PC-9 (cell line): ENCODE data around the gene ARHGAP36. TPM values are rescaled to one million over a fixed set of nuclear protein-coding genes. Genes with fewer than 3 reads are reported as not detected.

ENCODE experiments used
- BruUV-seq: library from RNA; stranded (reverse); fragments of 400-500 nt; replicated peaks from 2 replicates; lab custom pipeline; 2021; lab: Mats Ljungman, UMichigan
- CTCF ChIA-PET: fragments of 300-600 bp; sonication (Branson Sonifier 250); formaldehyde crosslinking; loops from one replicate; lab custom pipeline; 2022; ENCODE audit warnings: antibody characterized with exemption; lab: Charles Lee
- POLR2A ChIA-PET: fragments of 300-600 bp; sonication (Branson Sonifier 250); formaldehyde crosslinking; loops from one replicate; lab custom pipeline; 2022; ENCODE audit warnings: antibody characterized with exemption; ENCODE audit not compliant: unreplicated experiment; lab: Charles Lee
- DNase-seq, 2 experiments: peaks; one replicate each; pipeline versions ENCODE4 v3.0.0 to v3.0.0-alpha.2; 2015 to 2022; ENCODE audit warnings: mixed read lengths in 1 of 2
- H2AFZ ChIP-seq: fragments of 200-600 bp; sonication (generic); 2 replicates; pipeline ENCODE4 v1.8.1; 2017; ENCODE audit warnings: antibody characterized with exemption
- H3F3A ChIP-seq: fragments of 200-600 bp; sonication (generic); 2 replicates; pipeline ENCODE4 v1.8.1; 2017; ENCODE audit warnings: antibody characterized with exemption, mild to moderate bottlenecking, low read depth; ENCODE audit not compliant: insufficient read depth
- H3K27ac ChIP-seq: fragments of 200-600 bp; sonication (generic); 2 replicates; pipeline ENCODE4 v1.6.1; 2016; ENCODE audit warnings: mixed run types
- H3K27me3 ChIP-seq: fragments of 200-600 bp; sonication (generic); 2 replicates; pipeline ENCODE4 v1.6.1; 2016; ENCODE audit warnings: low read depth, mixed run types; ENCODE audit not compliant: insufficient read depth
- H3K36me3 ChIP-seq: fragments of 200-600 bp; sonication (generic); 2 replicates; pipeline ENCODE4 v1.6.1; 2016; ENCODE audit warnings: low read depth, mixed run types
- H3K4me1 ChIP-seq: fragments of 200-600 bp; sonication (generic); replicated peaks from 2 replicates; pipeline ENCODE4 v1.6.1; 2016; ENCODE audit warnings: mixed run types; ENCODE audit not compliant: insufficient read depth
- H3K4me2 ChIP-seq: fragments of 200-600 bp; sonication (generic); 2 replicates; pipeline ENCODE4 v1.6.1; 2017; ENCODE audit warnings: mixed run types
- H3K4me3 ChIP-seq: fragments of 200-600 bp; sonication (generic); 2 replicates; pipeline ENCODE4 v1.6.1; 2016; ENCODE audit warnings: mixed run types
- H3K79me2 ChIP-seq: fragments of 200-600 bp; sonication (generic); 2 replicates; pipeline ENCODE4 v1.6.1; 2017; ENCODE audit warnings: low read depth, mixed run types
- H3K9me2 ChIP-seq: fragments of 200-600 bp; sonication (generic); 2 replicates; pipeline ENCODE4 v1.8.1; 2017; ENCODE audit warnings: mild to moderate bottlenecking; ENCODE audit not compliant: insufficient read depth
- H3K9me3 ChIP-seq: fragments of 200-600 bp; sonication (generic); 2 replicates; pipeline ENCODE4 v1.8.1; 2016; ENCODE audit warnings: low read depth; ENCODE audit not compliant: insufficient read depth
- H4K20me1 ChIP-seq: fragments of 200-600 bp; sonication (generic); 2 replicates; pipeline ENCODE4 v1.8.1; 2017; ENCODE audit not compliant: insufficient read depth
- EZH2 ChIP-seq: fragments of 200-600 bp; sonication (generic); IDR thresholded peaks from 2 replicates; pipeline ENCODE4 v1.8.0; 2017; ENCODE audit warnings: antibody characterized with exemption, low read depth
- intact Hi-C: fragments of 100-400 bp; cut with micrococcal nuclease; formaldehyde crosslinking; loops from one replicate; pipeline ENCODE4 v1.10.0; 2022; ENCODE audit not compliant: unreplicated experiment
- total RNA-seq: library from RNA; stranded (reverse); gene quantifications from 2 replicates; pipeline ENCODE4 v1.2.3, GENCODE V29; 2021
- TF ChIP-seq, protein P1 (sequence below): fragments of 200-600 bp; sonication (generic); conservative IDR thresholded peaks from 2 replicates; pipeline ENCODE4 v1.6.1; 2017; ENCODE audit warnings: mixed run types, antibody characterized with exemption, mild to moderate bottlenecking, moderate library complexity

ARHGAP36 gene
- total RNA-seq, 1 experiment from 2014 or later = not detected

DNA sequence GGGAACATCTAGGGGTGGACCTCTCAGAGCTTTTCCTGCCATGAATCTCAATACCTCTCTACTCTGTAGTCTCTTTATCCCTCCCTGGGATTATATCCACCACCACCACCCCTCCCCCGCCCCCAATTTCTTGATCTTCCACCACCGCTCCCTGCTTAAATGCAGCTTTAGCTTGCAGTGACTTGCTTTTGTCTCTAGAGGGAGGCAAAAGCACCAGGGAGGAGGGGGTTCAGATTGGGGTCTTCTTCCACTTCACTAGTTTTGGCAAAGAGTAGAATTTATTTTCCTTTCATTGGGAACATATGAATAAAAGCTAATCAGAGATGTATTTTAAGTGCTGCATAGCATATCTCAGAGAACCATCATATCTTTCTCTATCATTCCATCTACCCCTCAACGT, 5.5 kb downstream of the ARHGAP36 start:
- H3K9me3 ChIP-seq = no peaks in the 10 kb centered on the region
- no peak overlapping the region for H3K27ac ChIP-seq
- no TSS peak for BruUV-seq
- no peak for DNase-seq
- H2AFZ ChIP-seq = no peak overlapping the region
- H4K20me1 ChIP-seq = no peaks in the 10 kb centered on the region
- H3K4me1 ChIP-seq = no peaks in the 10 kb centered on the region
- peaks cover 15% of the 10 kb centered on the region for H3K27me3 ChIP-seq
- H3K4me3 ChIP-seq = no peak overlapping the region
- TF ChIP-seq, protein P1, sequence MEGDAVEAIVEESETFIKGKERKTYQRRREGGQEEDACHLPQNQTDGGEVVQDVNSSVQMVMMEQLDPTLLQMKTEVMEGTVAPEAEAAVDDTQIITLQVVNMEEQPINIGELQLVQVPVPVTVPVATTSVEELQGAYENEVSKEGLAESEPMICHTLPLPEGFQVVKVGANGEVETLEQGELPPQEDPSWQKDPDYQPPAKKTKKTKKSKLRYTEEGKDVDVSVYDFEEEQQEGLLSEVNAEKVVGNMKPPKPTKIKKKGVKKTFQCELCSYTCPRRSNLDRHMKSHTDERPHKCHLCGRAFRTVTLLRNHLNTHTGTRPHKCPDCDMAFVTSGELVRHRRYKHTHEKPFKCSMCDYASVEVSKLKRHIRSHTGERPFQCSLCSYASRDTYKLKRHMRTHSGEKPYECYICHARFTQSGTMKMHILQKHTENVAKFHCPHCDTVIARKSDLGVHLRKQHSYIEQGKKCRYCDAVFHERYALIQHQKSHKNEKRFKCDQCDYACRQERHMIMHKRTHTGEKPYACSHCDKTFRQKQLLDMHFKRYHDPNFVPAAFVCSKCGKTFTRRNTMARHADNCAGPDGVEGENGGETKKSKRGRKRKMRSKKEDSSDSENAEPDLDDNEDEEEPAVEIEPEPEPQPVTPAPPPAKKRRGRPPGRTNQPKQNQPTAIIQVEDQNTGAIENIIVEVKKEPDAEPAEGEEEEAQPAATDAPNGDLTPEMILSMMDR = no peak
- TF ChIP-seq EZH2 = no peak
- H3K4me2 ChIP-seq = no peak overlapping the region
- no peaks in the 10 kb centered on the region for H3K36me3 ChIP-seq
- intact Hi-C loops = no loop called here
- POLR2A ChIA-PET = no interaction called here
- no peaks in the 10 kb centered on the region for H3K9me2 ChIP-seq
- no peaks in the 10 kb centered on the region for H3F3A ChIP-seq
- no peaks in the 10 kb centered on the region for H3K79me2 ChIP-seq
- CTCF ChIA-PET = interaction anchor here (0.6 kb wide), 1 partner anchor 524 kb away, joined by 8 read pairs; no protein-coding TSS in a partner anchor

DNA sequence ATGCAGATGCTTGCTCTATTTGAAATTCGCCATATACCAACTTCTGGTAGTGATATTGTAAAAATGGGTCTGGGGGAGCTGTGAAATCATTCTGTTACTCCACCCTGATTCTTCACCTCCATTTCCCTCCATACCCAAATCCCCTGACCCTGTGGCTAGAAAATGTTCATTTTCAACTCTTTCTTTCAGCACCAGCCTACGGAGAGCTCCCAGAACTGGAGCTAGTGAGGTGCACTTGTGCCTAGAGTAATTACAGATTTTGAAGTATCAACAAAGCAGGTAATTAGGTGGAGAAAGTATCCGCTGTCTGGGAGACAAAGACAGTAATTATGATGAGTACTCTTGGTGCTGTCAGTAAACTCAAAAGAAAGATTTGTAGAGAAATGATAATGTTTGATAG, 8.1 kb downstream of the ARHGAP36 start:
- no peak overlapping the region for H2AFZ ChIP-seq
- BruUV-seq = no TSS peak
- H3F3A ChIP-seq = no peaks in the 10 kb centered on the region
- peaks cover 29% of the 10 kb centered on the region for H3K27me3 ChIP-seq
- no peaks in the 10 kb centered on the region for H3K4me1 ChIP-seq
- H3K27ac ChIP-seq = no peak overlapping the region
- no peaks in the 10 kb centered on the region for H3K9me2 ChIP-seq
- no peak overlapping the region for H3K4me3 ChIP-seq
- no peaks in the 10 kb centered on the region for H4K20me1 ChIP-seq
- no peak overlapping the region for H3K4me2 ChIP-seq
- TF ChIP-seq EZH2 = no peak
- TF ChIP-seq, protein P1 = no peak
- H3K9me3 ChIP-seq = no peaks in the 10 kb centered on the region
- intact Hi-C loops = no loop called here
- no peak for DNase-seq
- CTCF ChIA-PET = no interaction called here
- no peaks in the 10 kb centered on the region for H3K36me3 ChIP-seq
- H3K79me2 ChIP-seq = no peaks in the 10 kb centered on the region
- POLR2A ChIA-PET = no interaction called here

DNA sequence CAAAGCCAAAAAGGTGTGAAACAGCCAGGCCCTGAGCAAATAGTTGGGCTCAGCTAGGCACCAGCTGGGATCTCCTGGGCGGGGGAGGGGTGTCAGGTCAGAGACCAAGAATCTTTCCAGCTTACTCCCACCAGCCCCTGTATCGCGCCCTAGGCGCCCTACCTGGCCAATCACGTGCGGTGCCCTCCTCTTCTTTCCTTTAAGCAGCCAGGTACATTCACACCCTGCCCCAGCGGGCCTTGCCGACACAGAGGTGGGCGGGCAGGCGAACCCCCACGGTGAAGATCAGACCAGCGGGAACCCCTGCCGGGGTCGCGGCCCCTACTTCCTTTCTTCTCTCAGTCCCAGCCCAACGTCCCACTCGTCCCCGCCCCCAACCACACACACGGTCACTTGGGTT, 9.1 kb downstream of the ARHGAP36 start:
- no peak overlapping the region for H3K27ac ChIP-seq
- H3K9me3 ChIP-seq = no peaks in the 10 kb centered on the region
- no peak for DNase-seq
- H4K20me1 ChIP-seq = no peaks in the 10 kb centered on the region
- no peak overlapping the region for H2AFZ ChIP-seq
- POLR2A ChIA-PET = no interaction called here
- no peak overlapping the region for H3K4me3 ChIP-seq
- no TSS peak for BruUV-seq
- H3F3A ChIP-seq = no peaks in the 10 kb centered on the region
- CTCF ChIA-PET = no interaction called here
- peaks cover 36% of the 10 kb centered on the region for H3K27me3 ChIP-seq
- intact Hi-C loops = no loop called here
- H3K4me2 ChIP-seq = no peak overlapping the region
- TF ChIP-seq, protein P1 = no peak
- no peak for TF ChIP-seq EZH2
- no peaks in the 10 kb centered on the region for H3K4me1 ChIP-seq
- no peaks in the 10 kb centered on the region for H3K36me3 ChIP-seq
- H3K79me2 ChIP-seq = no peaks in the 10 kb centered on the region
- H3K9me2 ChIP-seq = no peaks in the 10 kb centered on the region
